ENCODE measurements around the gene CLMP. TPM values are rescaled to one million over a fixed set of nuclear protein-coding genes. Genes with fewer than 3 reads are reported as not detected.

The CLMP gene
- total and polyA plus RNA-seq, 4 donors, result 5.2 to 22.9 (median 12.3) TPM

DNA sequence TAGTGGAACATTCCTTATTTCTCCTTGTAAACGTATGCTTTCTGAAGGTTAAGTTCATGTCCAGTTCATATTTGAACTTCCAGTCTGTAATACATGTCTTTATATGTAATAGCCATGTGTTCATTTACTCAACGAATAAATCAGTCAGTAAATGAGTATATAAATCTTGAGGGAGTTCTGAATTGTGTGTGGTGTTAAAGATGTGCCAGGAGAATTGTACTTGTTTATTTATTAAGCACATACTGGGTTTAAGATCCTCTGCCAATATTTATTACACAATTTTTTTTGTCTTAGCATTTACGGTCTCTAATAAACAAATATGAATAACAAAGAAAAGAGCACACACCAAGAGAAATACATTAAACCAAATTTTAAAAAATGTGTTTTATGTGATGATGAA is 26.5 kb upstream of the CLMP start:
- WGBS, 2 donors, result 65 to 79% methylated on average over 3 of the region's 3 CpGs
- DNase-seq (peak in 2 of 3 donors; percentile 81 to 87), ATAC-seq (ENCODE audit: insufficient read depth, low FRiP score) (no peak)
- Histone ChIP-seq H3K4me3 (no peak overlapping the region), H3K27me3 (ENCODE audit: control insufficient read depth in 3 of 3, insufficient read depth in 3 of 3, low read length in 2 of 3) (no peaks in the 10 kb centered on the region), H3K4me1 (ENCODE audit: control insufficient read depth in 5 of 5, insufficient read depth in 5 of 5, low read length in 5 of 5) (peaks cover 0 to 23% (median 8%) of the 10 kb centered on the region in 5 donors), H3K9me3 (ENCODE audit: control insufficient read depth in 4 of 4, insufficient read depth in 3 of 4, low read length in 3 of 4) (peaks cover 0 to 6% (median 3%) of the 10 kb centered on the region in 4 donors), H3K27ac (ENCODE audit: low read depth in 1 of 2, low read length in 1 of 2) (no peak overlapping the region), H3K36me3 (ENCODE audit: control insufficient read depth in 4 of 4, insufficient read depth in 4 of 4, low read length in 4 of 4) (no peaks in the 10 kb centered on the region), H3K9ac (ENCODE audit: insufficient read depth in 1 of 2, low read length in 2 of 2) (no peak overlapping the region)
- TF ChIP-seq, protein P1, sequence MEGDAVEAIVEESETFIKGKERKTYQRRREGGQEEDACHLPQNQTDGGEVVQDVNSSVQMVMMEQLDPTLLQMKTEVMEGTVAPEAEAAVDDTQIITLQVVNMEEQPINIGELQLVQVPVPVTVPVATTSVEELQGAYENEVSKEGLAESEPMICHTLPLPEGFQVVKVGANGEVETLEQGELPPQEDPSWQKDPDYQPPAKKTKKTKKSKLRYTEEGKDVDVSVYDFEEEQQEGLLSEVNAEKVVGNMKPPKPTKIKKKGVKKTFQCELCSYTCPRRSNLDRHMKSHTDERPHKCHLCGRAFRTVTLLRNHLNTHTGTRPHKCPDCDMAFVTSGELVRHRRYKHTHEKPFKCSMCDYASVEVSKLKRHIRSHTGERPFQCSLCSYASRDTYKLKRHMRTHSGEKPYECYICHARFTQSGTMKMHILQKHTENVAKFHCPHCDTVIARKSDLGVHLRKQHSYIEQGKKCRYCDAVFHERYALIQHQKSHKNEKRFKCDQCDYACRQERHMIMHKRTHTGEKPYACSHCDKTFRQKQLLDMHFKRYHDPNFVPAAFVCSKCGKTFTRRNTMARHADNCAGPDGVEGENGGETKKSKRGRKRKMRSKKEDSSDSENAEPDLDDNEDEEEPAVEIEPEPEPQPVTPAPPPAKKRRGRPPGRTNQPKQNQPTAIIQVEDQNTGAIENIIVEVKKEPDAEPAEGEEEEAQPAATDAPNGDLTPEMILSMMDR (IDR thresholded peaks at IDR 0.05; ENCODE audit: control extremely low read depth, extremely low read depth), result no peak

DNA sequence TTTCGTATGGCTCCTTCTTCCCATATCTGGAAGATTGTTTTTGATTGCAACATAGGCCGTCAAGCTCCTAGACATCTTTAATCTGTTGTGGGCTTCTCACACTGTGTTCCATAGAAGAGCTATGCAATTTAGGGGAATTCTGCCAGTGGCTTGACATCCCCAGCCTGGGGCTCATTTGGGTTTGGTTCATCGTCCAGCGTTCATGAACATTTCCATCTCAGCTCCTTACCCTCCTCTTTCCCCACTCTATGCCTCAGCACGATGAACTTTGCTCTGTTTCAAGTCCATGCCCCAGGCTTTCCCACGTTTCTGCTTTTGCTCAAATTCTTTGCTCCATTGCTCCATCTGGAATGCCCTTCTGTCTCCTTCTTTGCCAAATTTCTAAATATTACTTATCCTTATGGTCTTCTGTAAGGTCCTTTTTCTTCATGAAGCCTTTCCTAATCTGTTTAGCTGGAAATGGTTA is 26.1 kb upstream of the CLMP start:
- Histone ChIP-seq H3K4me1 (ENCODE audit: control insufficient read depth in 5 of 5, insufficient read depth in 5 of 5, low read length in 5 of 5) (peaks cover 0 to 23% (median 8%) of the 10 kb centered on the region in 5 donors), H3K27me3 (ENCODE audit: control insufficient read depth in 3 of 3, insufficient read depth in 3 of 3, low read length in 2 of 3) (no peaks in the 10 kb centered on the region), H3K9ac (ENCODE audit: insufficient read depth in 1 of 2, low read length in 2 of 2) (no peak overlapping the region), H3K36me3 (ENCODE audit: control insufficient read depth in 4 of 4, insufficient read depth in 4 of 4, low read length in 4 of 4) (no peaks in the 10 kb centered on the region), H3K9me3 (ENCODE audit: control insufficient read depth in 4 of 4, insufficient read depth in 3 of 4, low read length in 3 of 4) (peaks cover 0 to 6% (median 3%) of the 10 kb centered on the region in 4 donors), H3K27ac (ENCODE audit: low read depth in 1 of 2, low read length in 1 of 2) (no peak overlapping the region), H3K4me3 (no peak overlapping the region)
- DNase-seq (peak; percentile 81 to 93 (median 89)), ATAC-seq (ENCODE audit: insufficient read depth, low FRiP score) (peak; percentile 45)
- TF ChIP-seq, protein P1 (IDR thresholded peaks at IDR 0.05; ENCODE audit: control extremely low read depth, extremely low read depth), result no peak
- WGBS, 2 donors, result 83 to 87% methylated on average over 6 of the region's 6 CpGs

DNA sequence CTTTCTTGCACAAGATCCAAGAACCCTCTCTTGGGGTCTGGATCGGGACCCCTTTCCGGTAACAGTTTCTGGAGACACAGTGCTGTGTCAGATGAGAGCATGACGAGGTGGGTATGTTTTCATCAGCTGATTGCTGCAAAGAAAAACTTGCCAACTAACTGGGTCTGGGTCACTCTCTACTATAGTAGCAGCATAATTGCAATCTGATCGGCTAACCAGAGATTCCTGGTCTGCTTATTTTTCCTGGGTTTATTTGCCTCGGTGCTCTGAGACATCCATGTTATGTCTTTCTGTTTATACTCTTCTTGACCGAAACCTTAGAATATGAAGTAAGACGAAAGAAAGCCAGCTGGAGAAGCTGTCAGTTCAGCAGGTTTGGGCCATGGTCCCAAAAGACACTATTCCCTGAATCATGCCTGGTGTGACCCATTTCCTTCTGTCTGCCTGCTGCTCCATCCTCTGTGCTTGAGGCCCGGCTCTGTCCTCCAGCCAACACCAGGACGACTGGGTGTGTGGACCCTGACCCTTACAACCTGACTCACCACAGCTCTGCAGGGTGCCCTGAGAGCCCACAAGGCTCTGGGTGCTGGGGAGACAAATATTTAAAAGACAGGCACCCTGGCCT is 24.1 kb upstream of the CLMP start:
- ATAC-seq (ENCODE audit: insufficient read depth, low FRiP score) (no peak), DNase-seq (peak; percentile 62 to 91 (median 86))
- Histone ChIP-seq H3K4me3 (no peak overlapping the region), H3K4me1 (ENCODE audit: control insufficient read depth in 5 of 5, insufficient read depth in 5 of 5, low read length in 5 of 5) (peaks cover 0 to 23% (median 8%) of the 10 kb centered on the region in 5 donors), H3K9me3 (ENCODE audit: control insufficient read depth in 4 of 4, insufficient read depth in 3 of 4, low read length in 3 of 4) (peaks cover 0 to 6% (median 3%) of the 10 kb centered on the region in 4 donors), H3K9ac (ENCODE audit: insufficient read depth in 1 of 2, low read length in 2 of 2) (no peak overlapping the region), H3K27me3 (ENCODE audit: control insufficient read depth in 3 of 3, insufficient read depth in 3 of 3, low read length in 2 of 3) (no peaks in the 10 kb centered on the region), H3K27ac (ENCODE audit: low read depth in 1 of 2, low read length in 1 of 2) (no peak overlapping the region), H3K36me3 (ENCODE audit: control insufficient read depth in 4 of 4, insufficient read depth in 4 of 4, low read length in 4 of 4) (no peaks in the 10 kb centered on the region)
- TF ChIP-seq, protein P1 (IDR thresholded peaks at IDR 0.05; ENCODE audit: control extremely low read depth, extremely low read depth), result no peak
- WGBS, 2 donors, result 73 to 82% methylated on average over 9 of the region's 9 CpGs
